Panc1 (cell line): ENCODE results near the gene SYTL5. TPM values are rescaled to one million over a fixed set of nuclear protein-coding genes. Genes with fewer than 3 reads are reported as not detected.

Experiments used
- ATAC-seq: fragments of 200-7000 bp; cut with Tn5 transposase; 2 replicates; pipeline ENCODE4 v1.9.1; 2020; ENCODE audit warnings: mild to moderate bottlenecking, moderate library complexity
- BruUV-seq: library from RNA; stranded (reverse); fragments of 400-500 nt; replicated peaks from 2 replicates; lab custom pipeline; 2021; lab: Mats Ljungman, UMichigan
- CTCF ChIA-PET: fragments of 300-600 bp; sonication (Branson Sonifier 250); formaldehyde crosslinking; loops from one replicate; lab custom pipeline; 2022; ENCODE audit warnings: antibody characterized with exemption; lab: Charles Lee
- POLR2A ChIA-PET: fragments of 300-600 bp; sonication (Branson Sonifier 250); formaldehyde crosslinking; loops from one replicate; lab custom pipeline; 2022; ENCODE audit warnings: antibody characterized with exemption; lab: Charles Lee
- DNase-seq: peaks from one replicate; pipeline ENCODE4 v3.0.0-alpha.2; 2010; ENCODE audit warnings: low read depth, low spot score
- H3K27ac ChIP-seq: 2 replicates; pipeline ENCODE4 v1.5.1; 2011; ENCODE audit warnings: mild to moderate bottlenecking, low read length, inconsistent platforms
- H3K27me3 ChIP-seq: fragments of 200-500 bp; sonication (Bioruptor generic); 2 replicates; pipeline ENCODE4 v1.6.0; 2014; ENCODE audit warnings: low read length, inconsistent platforms; ENCODE audit not compliant: control insufficient read depth, insufficient read depth
- H3K36me3 ChIP-seq: fragments of 200-500 bp; sonication (Bioruptor generic); 2 replicates; pipeline ENCODE4 v1.5.1; 2014; ENCODE audit warnings: inconsistent platforms, mild to moderate bottlenecking, low read length, moderate library complexity; ENCODE audit not compliant: control insufficient read depth, insufficient read depth
- H3K4me1 ChIP-seq: 2 replicates; pipeline ENCODE4 v1.5.1; 2011; ENCODE audit warnings: inconsistent platforms, mild to moderate bottlenecking, low read length, moderate library complexity; ENCODE audit not compliant: control insufficient read depth, insufficient read depth
- H3K4me3 ChIP-seq, 2 experiments: 2 replicates each; pipeline ENCODE4 v1.5.1; 2011 to 2012; ENCODE audit warnings: low read depth in 2 of 2, low read length in 2 of 2, mild to moderate bottlenecking in 2 of 2, inconsistent platforms in 1 of 2, moderate library complexity in 1 of 2
- H3K9me3 ChIP-seq: fragments of 200-500 bp; sonication (Bioruptor generic); 2 replicates; pipeline ENCODE4 v1.5.1; 2014; ENCODE audit warnings: low read depth, mild to moderate bottlenecking, inconsistent platforms, low read length, moderate library complexity; ENCODE audit not compliant: control insufficient read depth, insufficient read depth
- POLR2AphosphoS5 ChIP-seq: IDR thresholded peaks from 2 replicates; pipeline ENCODE4 v1.6.1; 2012; ENCODE audit warnings: mild to moderate bottlenecking, low read depth, low read length, moderate library complexity
- REST ChIP-seq, 2 experiments: IDR thresholded peaks; 2 replicates each; pipeline ENCODE4 v1.6.1; 2011 to 2012; ENCODE audit warnings: low read depth in 2 of 2, control low read depth in 1 of 2, low read length in 1 of 2, mild to moderate bottlenecking in 1 of 2, moderate library complexity in 1 of 2; ENCODE audit not compliant: insufficient read depth in 1 of 2
- SIN3A ChIP-seq: IDR thresholded peaks from 2 replicates; pipeline ENCODE4 v1.6.1; 2012; ENCODE audit warnings: low read depth, mild to moderate bottlenecking, low read length, moderate library complexity, borderline replicate concordance; ENCODE audit not compliant: insufficient read depth
- TCF7L2 ChIP-seq: IDR thresholded peaks from 2 replicates; pipeline ENCODE4 v1.6.1; 2011; ENCODE audit warnings: mild to moderate bottlenecking, low read depth, low read length, inconsistent platforms
- in situ Hi-C: cut with HindIII; loops from 2 replicates; pipeline ENCODE4 v1.10.0; 2016; ENCODE audit warnings: low sequenced_read_pairs, low pct_unique_long_range_greater_than_20kb
- intact Hi-C: fragments of 100-400 bp; cut with micrococcal nuclease; formaldehyde crosslinking; loops from one replicate; pipeline ENCODE4 v1.10.0; 2022; ENCODE audit not compliant: unreplicated experiment
- total RNA-seq: library from RNA; stranded (reverse); gene quantifications from one replicate; pipeline ENCODE4 v1.2.1, GENCODE V29; 2021; ENCODE audit not compliant: unreplicated experiment
- TF ChIP-seq, protein P1 (sequence below): fragments of 450-650 bp; IDR thresholded peaks from 2 replicates; pipeline ENCODE4 v1.5.1; 2017; ENCODE audit warnings: mild to moderate bottlenecking

SYTL5 gene
- total RNA-seq, 1 experiment from 2014 or later, result 0.08 TPM

DNA sequence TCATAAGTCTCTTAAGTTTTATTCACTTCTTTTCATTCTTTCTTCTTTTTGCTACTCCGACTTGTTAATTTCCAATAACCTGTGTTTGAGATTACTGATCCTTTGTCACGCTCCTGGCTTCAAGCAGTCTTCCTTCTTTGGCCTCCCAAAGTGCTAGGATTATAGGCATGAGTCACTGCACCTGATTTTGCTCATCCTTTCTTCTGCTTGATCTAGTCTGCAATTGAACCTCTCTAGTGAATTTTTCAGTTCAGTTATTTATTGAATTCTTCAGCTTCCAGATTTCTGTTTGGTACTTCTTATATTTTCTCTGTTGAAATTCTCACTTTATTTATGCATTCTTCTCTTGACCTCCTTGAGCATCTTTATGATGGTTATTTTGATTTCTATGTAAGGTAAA lies 38.6 kb upstream of the SYTL5 start:
- BruUV-seq, result no TSS peak
- ATAC-seq, result no peak
- Histone ChIP-seq H3K27ac (no peak overlapping the region), H3K27me3 (no peaks in the 10 kb centered on the region), H3K4me1 (no peaks in the 10 kb centered on the region), H3K4me3 (no peak overlapping the region), H3K9me3 (no peaks in the 10 kb centered on the region), H3K36me3 (no peaks in the 10 kb centered on the region)
- ChIA-PET POLR2A (no interaction called here), CTCF (no interaction called here)
- in situ Hi-C loops, result no loop called here
- TF ChIP-seq SIN3A (no peak), REST (IDR thresholded peaks at IDR 0.05; ENCODE audit: insufficient read depth in 1 of 2, low read depth in 2 of 2, low read length in 1 of 2) (no peak), TCF7L2 (no peak)
- TF ChIP-seq, protein P1, sequence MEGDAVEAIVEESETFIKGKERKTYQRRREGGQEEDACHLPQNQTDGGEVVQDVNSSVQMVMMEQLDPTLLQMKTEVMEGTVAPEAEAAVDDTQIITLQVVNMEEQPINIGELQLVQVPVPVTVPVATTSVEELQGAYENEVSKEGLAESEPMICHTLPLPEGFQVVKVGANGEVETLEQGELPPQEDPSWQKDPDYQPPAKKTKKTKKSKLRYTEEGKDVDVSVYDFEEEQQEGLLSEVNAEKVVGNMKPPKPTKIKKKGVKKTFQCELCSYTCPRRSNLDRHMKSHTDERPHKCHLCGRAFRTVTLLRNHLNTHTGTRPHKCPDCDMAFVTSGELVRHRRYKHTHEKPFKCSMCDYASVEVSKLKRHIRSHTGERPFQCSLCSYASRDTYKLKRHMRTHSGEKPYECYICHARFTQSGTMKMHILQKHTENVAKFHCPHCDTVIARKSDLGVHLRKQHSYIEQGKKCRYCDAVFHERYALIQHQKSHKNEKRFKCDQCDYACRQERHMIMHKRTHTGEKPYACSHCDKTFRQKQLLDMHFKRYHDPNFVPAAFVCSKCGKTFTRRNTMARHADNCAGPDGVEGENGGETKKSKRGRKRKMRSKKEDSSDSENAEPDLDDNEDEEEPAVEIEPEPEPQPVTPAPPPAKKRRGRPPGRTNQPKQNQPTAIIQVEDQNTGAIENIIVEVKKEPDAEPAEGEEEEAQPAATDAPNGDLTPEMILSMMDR, result no peak
- no peak for DNase-seq
- intact Hi-C loops, result no loop called here

DNA sequence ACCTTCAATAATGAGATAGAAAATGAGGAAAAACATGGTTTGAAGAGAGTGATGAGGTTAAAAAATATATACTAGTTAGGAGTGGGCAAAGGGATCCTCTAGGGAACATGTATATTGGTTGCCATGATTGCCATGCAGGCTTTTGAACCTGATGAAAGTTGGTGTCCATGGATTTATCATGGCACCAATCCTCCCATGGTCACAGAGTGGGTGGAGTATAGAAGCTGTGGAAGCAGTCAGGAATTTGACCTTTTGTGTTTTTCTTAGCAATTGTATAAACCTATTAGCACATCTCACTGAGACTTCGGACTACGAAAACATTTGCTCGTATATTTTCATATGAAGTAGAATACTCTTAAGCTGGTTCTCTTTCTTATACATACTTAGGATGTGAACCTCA lies 30.9 kb upstream of the SYTL5 start:
- ATAC-seq, result no peak

More for the DNA sequence above, 30.9 kb upstream of the SYTL5 start:
- intact Hi-C loops, result no loop called here
- no peaks in the 10 kb centered on the region for H3K4me1 ChIP-seq
- TF ChIP-seq, protein P1, result no peak
- TF ChIP-seq SIN3A (no peak), REST (IDR thresholded peaks at IDR 0.05; ENCODE audit: insufficient read depth in 1 of 2, low read depth in 2 of 2, low read length in 1 of 2) (no peak), POLR2AphosphoS5 (no peak), TCF7L2 (no peak)
- no peaks in the 10 kb centered on the region for H3K9me3 ChIP-seq
- ChIA-PET CTCF (no interaction called here), POLR2A (no interaction called here)
- no peaks in the 10 kb centered on the region for H3K36me3 ChIP-seq
- H3K4me3 ChIP-seq, result no peak overlapping the region
- H3K27ac ChIP-seq, result no peak overlapping the region
- DNase-seq, result no peak
- in situ Hi-C loops, result no loop called here
- H3K27me3 ChIP-seq, result no peaks in the 10 kb centered on the region
- BruUV-seq, result no TSS peak
